HepG2 (cell line): ENCODE results near the gene RUVBL2. TPM values are rescaled to one million over a fixed set of nuclear protein-coding genes. Genes with fewer than 3 reads are reported as not detected.

Source experiments
- CEBPB ChIP-seq: IDR thresholded peaks from 2 replicates; pipeline ENCODE4 v1.6.1; 2011; ENCODE audit warnings: low read depth, low read length, improper control_type of control experiment, borderline replicate concordance
- EHMT2 ChIP-seq: fragments of 200-600 bp; sonication (generic); IDR thresholded peaks from 2 replicates; pipeline ENCODE4 v1.7.0; 2017; ENCODE audit warnings: antibody characterized with exemption, low read depth, low read length, borderline replicate concordance
- GFI1 ChIP-seq: sonication (generic); formaldehyde crosslinking; IDR thresholded peaks from 2 replicates; pipeline ENCODE4 v1.5.0; 2020; ENCODE audit warnings: missing genetic modification reagents, mild to moderate bottlenecking, borderline replicate concordance
- MAX ChIP-seq: IDR thresholded peaks from 2 replicates; pipeline ENCODE4 v1.6.1; 2012; ENCODE audit warnings: inconsistent platforms
- MED1 ChIP-seq: sonication (generic); formaldehyde crosslinking; IDR thresholded peaks from 2 replicates; pipeline ENCODE4 v1.4.0; 2020; ENCODE audit warnings: missing genetic modification reagents
- MED13 ChIP-seq: sonication (generic); formaldehyde crosslinking; IDR thresholded peaks from 2 replicates; pipeline ENCODE4 v1.5.0; 2020; ENCODE audit warnings: missing genetic modification reagents
- POLR2A ChIP-seq, 2 experiments: IDR thresholded peaks; 2 replicates each; pipeline ENCODE4 v1.6.1; 2011; ENCODE audit warnings: low read depth in 2 of 2, low read length in 2 of 2, mild to moderate bottlenecking in 1 of 2, moderate library complexity in 1 of 2; ENCODE audit not compliant: insufficient read depth in 1 of 2
- PRMT3 ChIP-seq: sonication (generic); formaldehyde crosslinking; IDR thresholded peaks from 2 replicates; pipeline ENCODE4 v1.8.1; 2022; ENCODE audit warnings: low read depth, mild to moderate bottlenecking, moderate library complexity, missing genetic modification reagents, borderline replicate concordance
- RXRB ChIP-seq: IDR thresholded peaks from 2 replicates; pipeline ENCODE4 v1.6.1; 2016; ENCODE audit warnings: borderline replicate concordance, missing genetic modification reagents, missing compliant biosample characterization
- SIX1 ChIP-seq: sonication (generic); formaldehyde crosslinking; IDR thresholded peaks from 2 replicates; pipeline ENCODE4 v1.4.0; 2020; ENCODE audit warnings: missing genetic modification reagents, borderline replicate concordance
- SMAD1 ChIP-seq: sonication (generic); formaldehyde crosslinking; IDR thresholded peaks from 2 replicates; pipeline ENCODE4 v1.4.0; 2020; ENCODE audit warnings: missing genetic modification reagents, low read depth, mild to moderate bottlenecking, borderline replicate concordance
- TARDBP ChIP-seq: sonication (generic); formaldehyde crosslinking; IDR thresholded peaks from 2 replicates; pipeline ENCODE4 v1.8.0; 2022; ENCODE audit warnings: mild to moderate bottlenecking, missing genetic modification reagents
- ZBTB38 ChIP-seq: sonication (generic); formaldehyde crosslinking; IDR thresholded peaks from 2 replicates; pipeline ENCODE4 v1.5.1; 2020; ENCODE audit warnings: mild to moderate bottlenecking, missing genetic modification reagents
- ZNF180 ChIP-seq: sonication (generic); formaldehyde crosslinking; IDR thresholded peaks from 2 replicates; pipeline ENCODE4 v1.4.0; 2020; ENCODE audit warnings: low read depth, missing genetic modification reagents, borderline replicate concordance
- ZNF251 ChIP-seq: sonication (generic); formaldehyde crosslinking; IDR thresholded peaks from 2 replicates; pipeline ENCODE4 v1.9.0; 2021; ENCODE audit warnings: mild to moderate bottlenecking, missing genetic modification reagents
- ZNF281 ChIP-seq: sonication (generic); formaldehyde crosslinking; IDR thresholded peaks from 2 replicates; pipeline ENCODE4 v1.4.0; 2020; ENCODE audit warnings: missing genetic modification reagents, borderline replicate concordance
- ZNF713 ChIP-seq: sonication (generic); formaldehyde crosslinking; IDR thresholded peaks from 2 replicates; pipeline ENCODE4 v1.4.0; 2020; ENCODE audit warnings: mild to moderate bottlenecking, missing genetic modification reagents
- ZNF788 ChIP-seq: sonication (generic); formaldehyde crosslinking; IDR thresholded peaks from 2 replicates; pipeline ENCODE4 v1.5.0; 2020; ENCODE audit warnings: mild to moderate bottlenecking, missing genetic modification reagents, borderline replicate concordance
- ZNF883 ChIP-seq: sonication (generic); formaldehyde crosslinking; IDR thresholded peaks from 2 replicates; pipeline ENCODE4 v1.5.1; 2020; ENCODE audit warnings: mild to moderate bottlenecking, missing genetic modification reagents; ENCODE audit errors: not compliant biosample characterization
- polyA plus RNA-seq, 8 experiments: library from polyadenylated mRNA; depleted of rRNA in 3 of 8; stranded (reverse) in 7 of 8; unstranded in 1 of 8; fragments of >200 nt; fragmentation: Illumina TruSeq in 4 of 8; extraction: Trizol in 4 of 8; gene quantifications; 2 replicates each; pipeline versions ENCODE4 v1.2.1 to v1.2.3, GENCODE V29; 2011 to 2016; ENCODE audit warnings: low read depth in 4 of 8, missing spikeins in 1 of 8, mixed read lengths in 1 of 8; ENCODE audit not compliant: insufficient read depth in 1 of 8
- total RNA-seq, 5 experiments: library from RNA; depleted of rRNA; stranded (reverse); fragments of >200 nt; fragmentation: Illumina TruSeq; extraction: Trizol; gene quantifications; 2 replicates each; pipeline ENCODE4 v1.2.3, GENCODE V29; 2016; ENCODE audit warnings: low read depth in 1 of 5
- TF ChIP-seq, protein P1 (sequence below): sonication (generic); formaldehyde crosslinking; IDR thresholded peaks from 2 replicates; pipeline ENCODE4 v1.8.1; 2022; ENCODE audit warnings: low read depth, mild to moderate bottlenecking, missing genetic modification reagents
- TF ChIP-seq, protein P2 (sequence below): sonication (generic); formaldehyde crosslinking; IDR thresholded peaks from 2 replicates; pipeline ENCODE4 v1.5.1; 2020; ENCODE audit warnings: missing genetic modification reagents, mild to moderate bottlenecking, borderline replicate concordance

The RUVBL2 gene
- total and polyA plus RNA-seq, 2 of the 13 experiments (the other 11 are each of a cell fraction or from before 2014, with no cell fraction given): 120 to 122 TPM

DNA sequence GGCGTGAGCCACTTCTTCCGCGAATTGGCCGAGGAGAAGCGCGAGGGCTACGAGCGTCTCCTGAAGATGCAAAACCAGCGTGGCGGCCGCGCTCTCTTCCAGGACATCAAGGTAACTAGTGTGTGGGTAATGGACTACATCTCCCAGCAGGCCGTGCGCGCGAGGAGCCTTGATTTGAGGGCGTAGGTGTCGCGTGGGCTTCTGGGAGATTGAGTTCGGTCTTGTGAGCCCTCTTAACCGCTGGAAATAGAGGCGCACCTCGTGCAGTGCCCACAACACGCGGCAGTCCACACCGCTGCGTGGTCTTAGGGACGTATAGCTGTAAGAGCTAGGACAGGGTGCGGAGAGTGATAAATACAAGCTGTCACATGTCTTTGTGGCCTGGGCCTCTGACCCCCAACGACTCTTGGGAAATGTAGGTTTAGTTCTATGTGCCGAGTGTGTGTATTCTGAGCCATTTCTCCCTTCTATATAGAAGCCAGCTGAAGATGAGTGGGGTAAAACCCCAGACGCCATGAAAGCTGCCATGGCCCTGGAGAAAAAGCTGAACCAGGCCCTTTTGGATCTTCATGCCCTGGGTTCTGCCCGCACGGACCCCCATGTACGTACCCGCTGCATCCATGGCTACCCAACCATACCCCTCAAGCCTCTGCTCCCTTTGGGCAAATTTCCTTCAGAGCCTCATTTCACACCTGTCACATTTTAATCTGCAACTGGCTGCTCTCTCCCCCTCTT lies 27.7 kb upstream of the RUVBL2 start (continued):
- no peak for TF ChIP-seq SIX1 (CRISPR knock-in tag)
- TF ChIP-seq, protein P1, sequence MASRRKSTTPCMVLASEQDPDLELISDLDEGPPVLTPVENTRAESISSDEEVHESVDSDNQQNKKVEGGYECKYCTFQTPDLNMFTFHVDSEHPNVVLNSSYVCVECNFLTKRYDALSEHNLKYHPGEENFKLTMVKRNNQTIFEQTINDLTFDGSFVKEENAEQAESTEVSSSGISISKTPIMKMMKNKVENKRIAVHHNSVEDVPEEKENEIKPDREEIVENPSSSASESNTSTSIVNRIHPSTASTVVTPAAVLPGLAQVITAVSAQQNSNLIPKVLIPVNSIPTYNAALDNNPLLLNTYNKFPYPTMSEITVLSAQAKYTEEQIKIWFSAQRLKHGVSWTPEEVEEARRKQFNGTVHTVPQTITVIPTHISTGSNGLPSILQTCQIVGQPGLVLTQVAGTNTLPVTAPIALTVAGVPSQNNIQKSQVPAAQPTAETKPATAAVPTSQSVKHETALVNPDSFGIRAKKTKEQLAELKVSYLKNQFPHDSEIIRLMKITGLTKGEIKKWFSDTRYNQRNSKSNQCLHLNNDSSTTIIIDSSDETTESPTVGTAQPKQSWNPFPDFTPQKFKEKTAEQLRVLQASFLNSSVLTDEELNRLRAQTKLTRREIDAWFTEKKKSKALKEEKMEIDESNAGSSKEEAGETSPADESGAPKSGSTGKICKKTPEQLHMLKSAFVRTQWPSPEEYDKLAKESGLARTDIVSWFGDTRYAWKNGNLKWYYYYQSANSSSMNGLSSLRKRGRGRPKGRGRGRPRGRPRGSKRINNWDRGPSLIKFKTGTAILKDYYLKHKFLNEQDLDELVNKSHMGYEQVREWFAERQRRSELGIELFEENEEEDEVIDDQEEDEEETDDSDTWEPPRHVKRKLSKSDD: no peak
- TF ChIP-seq PRMT3 (CRISPR knock-in tag): 0 out of 2 replicates have a peak, but pooled peaks have one; percentile 21
- no peak for TF ChIP-seq ZNF713 (CRISPR knock-in tag)
- TF ChIP-seq ZNF788 (CRISPR knock-in tag): no peak
- TF ChIP-seq MAX: 0 out of 2 replicates have a peak, but pooled peaks have one; percentile 32
- no peak for TF ChIP-seq CEBPB
- 0 out of 2 replicates have a peak, but pooled peaks have one; percentile 29 for TF ChIP-seq MED13
- TF ChIP-seq, protein P2, sequence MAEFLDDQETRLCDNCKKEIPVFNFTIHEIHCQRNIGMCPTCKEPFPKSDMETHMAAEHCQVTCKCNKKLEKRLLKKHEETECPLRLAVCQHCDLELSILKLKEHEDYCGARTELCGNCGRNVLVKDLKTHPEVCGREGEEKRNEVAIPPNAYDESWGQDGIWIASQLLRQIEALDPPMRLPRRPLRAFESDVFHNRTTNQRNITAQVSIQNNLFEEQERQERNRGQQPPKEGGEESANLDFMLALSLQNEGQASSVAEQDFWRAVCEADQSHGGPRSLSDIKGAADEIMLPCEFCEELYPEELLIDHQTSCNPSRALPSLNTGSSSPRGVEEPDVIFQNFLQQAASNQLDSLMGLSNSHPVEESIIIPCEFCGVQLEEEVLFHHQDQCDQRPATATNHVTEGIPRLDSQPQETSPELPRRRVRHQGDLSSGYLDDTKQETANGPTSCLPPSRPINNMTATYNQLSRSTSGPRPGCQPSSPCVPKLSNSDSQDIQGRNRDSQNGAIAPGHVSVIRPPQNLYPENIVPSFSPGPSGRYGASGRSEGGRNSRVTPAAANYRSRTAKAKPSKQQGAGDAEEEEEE (CRISPR knock-in tag): no peak
- no peak for TF ChIP-seq EHMT2
- no peak for TF ChIP-seq ZNF883 (CRISPR knock-in tag)
- TF ChIP-seq MED1: peak; percentile 30
- no peak for TF ChIP-seq ZBTB38 (CRISPR knock-in tag)
- no peak for TF ChIP-seq ZNF180 (CRISPR knock-in tag)
- TF ChIP-seq RXRB: no peak
- TF ChIP-seq ZNF281: no peak
- no peak for TF ChIP-seq TARDBP (CRISPR knock-in tag)
- TF ChIP-seq SMAD1 (CRISPR knock-in tag): no peak
- no peak for TF ChIP-seq ZNF251 (CRISPR knock-in tag)
- TF ChIP-seq GFI1 (CRISPR knock-in tag): 0 out of 2 replicates have a peak, but pooled peaks have one; percentile 29
- TF ChIP-seq POLR2A (IDR thresholded peaks at IDR 0.05; ENCODE audit: insufficient read depth in 1 of 2, low read depth in 2 of 2, low read length in 2 of 2): peak in 1 of 2 experiments; percentile 46; a peak in 2 of 4 replicates
